Esophagus muscularis mucosa (tissue), 3 donors: Measurements from ENCODE around the gene IDH3G.

ENCODE experiments used
- EP300 ChIP-seq: sonication (generic); formaldehyde crosslinking; IDR thresholded peaks from one replicate; pipeline ENCODE4 v1.6.1; 2017; ENCODE audit warnings: antibody characterized with exemption
- POLR2A ChIP-seq: fragments of 450-650 bp; IDR thresholded peaks from one replicate; pipeline ENCODE4 v1.6.1; 2017; ENCODE audit warnings: antibody characterized with exemption, moderate library complexity, mild to moderate bottlenecking, low read depth
- POLR2AphosphoS5 ChIP-seq, 2 donors: sonication (generic); formaldehyde crosslinking; IDR thresholded peaks; one replicate each; pipeline ENCODE4 v1.6.1; 2017; ENCODE audit warnings: antibody characterized with exemption in 2 of 2

GRCh38 chrX:153818571-153819383 is 24.6 kb upstream of the IDH3G start:
- no peak for TF ChIP-seq POLR2AphosphoS5 (IDR thresholded peaks at IDR 0.05)
- TF ChIP-seq EP300, result no peak
- TF ChIP-seq POLR2A, result no peak
